Lung (tissue), 12 donors: ENCODE data around the gene VSTM2B. TPM values are rescaled to one million over a fixed set of nuclear protein-coding genes. Genes with fewer than 3 reads are reported as not detected.
"Not testable (repeated sequence)": the region's sequence is repeated elsewhere in the genome, so short reads cannot be mapped to it uniquely, and the experiment has no call there.

Experiments used
- ATAC-seq: fragments of 200-7000 bp; cut with Tn5 transposase; one replicate; pipeline ENCODE4 v1.9.1; 2020; ENCODE audit warnings: moderate number of reproducible peaks; ENCODE audit not compliant: insufficient read depth, low FRiP score
- DNase-seq, 3 donors: peaks; one replicate each; pipeline ENCODE4 v3.0.0-alpha.2; 2013 to 2017
- H3K27ac ChIP-seq, 2 donors: one replicate each; pipeline ENCODE4 v1.5.1; 2013; ENCODE audit warnings: mild to moderate bottlenecking in 2 of 2, moderate library complexity in 2 of 2, control low read depth in 1 of 2, inconsistent platforms in 1 of 2, low read depth in 1 of 2, low read length in 1 of 2
- H3K27me3 ChIP-seq, 3 donors: one replicate each; pipeline ENCODE4 v1.5.1; 2013; ENCODE audit warnings: low read length in 2 of 3; ENCODE audit not compliant: control insufficient read depth in 3 of 3, insufficient read depth in 3 of 3
- H3K36me3 ChIP-seq, 4 donors: one replicate each; pipeline ENCODE4 v1.5.1; 2013; ENCODE audit warnings: low read length in 4 of 4, mild to moderate bottlenecking in 1 of 4, moderate library complexity in 1 of 4; ENCODE audit not compliant: control insufficient read depth in 4 of 4, insufficient read depth in 4 of 4
- H3K4me1 ChIP-seq, 5 donors: one replicate each; pipeline ENCODE4 v1.5.1; 2013; ENCODE audit warnings: low read length in 5 of 5, mild to moderate bottlenecking in 2 of 5, moderate library complexity in 1 of 5; ENCODE audit not compliant: control insufficient read depth in 5 of 5, insufficient read depth in 5 of 5
- H3K4me3 ChIP-seq: one replicate; pipeline ENCODE4 v1.5.1; 2013; ENCODE audit warnings: mild to moderate bottlenecking, control low read depth, moderate library complexity
- H3K9ac ChIP-seq, 2 donors: one replicate each; pipeline ENCODE4 v1.5.1; 2013; ENCODE audit warnings: low read length in 2 of 2, control low read depth in 1 of 2; ENCODE audit not compliant: insufficient read depth in 1 of 2
- H3K9me3 ChIP-seq, 4 donors: one replicate each; pipeline ENCODE4 v1.5.1; 2013; ENCODE audit warnings: low read length in 3 of 4, mild to moderate bottlenecking in 1 of 4, moderate library complexity in 1 of 4; ENCODE audit not compliant: control insufficient read depth in 4 of 4, insufficient read depth in 3 of 4
- WGBS, 2 donors: extraction: QIAGEN DNeasy Blood & Tissue Kit; methylation state at CpG; one replicate each; pipeline ENCODE4 v1.1.7; 2013; 5-methylcytosine and 5-hydroxymethylcytosine counted together
- polyA plus RNA-seq, 2 donors: library from polyadenylated mRNA; stranded (reverse); fragments of 200-250 nt; gene quantifications; one replicate each; pipeline ENCODE4 v1.2.1, GENCODE V29; 2013
- total RNA-seq, 2 donors: library from RNA; depleted of rRNA in 1 of 2; stranded (reverse); fragments of >200 nt in 1 of 2; gene quantifications; one replicate each; pipeline ENCODE4 v1.2.1, GENCODE V29; 2014 to 2021
- TF ChIP-seq, protein P1 (sequence below): IDR thresholded peaks from 2 replicates; pipeline ENCODE4 v1.5.1; 2012; ENCODE audit warnings: mild to moderate bottlenecking; ENCODE audit errors: control extremely low read depth, extremely low read depth
- donor health status: control.
- donor health status: control.
- donor health status: Bipolar disorder and iron deficiency.
- donor health status: healthy.
- donor health status: DM: yes; HTN: yes; CAD: no.

Gene VSTM2B
- total and polyA plus RNA-seq, 4 donors, result not detected

GRCh38 chr19:29552454-29553280 is 26.9 kb downstream of the VSTM2B start:
- DNase-seq, result no peak

DNA sequence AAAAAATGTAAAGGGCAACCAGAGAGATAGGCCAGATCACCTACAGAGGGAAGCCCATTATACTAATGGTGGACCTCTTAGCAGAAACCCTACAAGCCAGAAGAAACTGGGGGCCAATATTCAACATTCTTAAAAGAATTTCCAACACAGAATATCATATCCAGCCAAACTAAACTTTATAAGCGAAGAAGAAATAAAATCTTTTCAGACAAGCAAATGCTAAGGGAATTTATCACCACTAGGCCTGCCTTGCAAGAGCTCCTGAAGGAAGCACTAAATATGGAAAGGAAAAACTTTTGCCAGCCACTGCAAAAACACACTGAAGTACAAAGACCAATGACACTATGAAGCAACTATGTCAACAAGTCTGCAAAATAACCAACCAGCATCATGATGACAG is 28.4 kb downstream of the VSTM2B start:
- TF ChIP-seq, protein P1, sequence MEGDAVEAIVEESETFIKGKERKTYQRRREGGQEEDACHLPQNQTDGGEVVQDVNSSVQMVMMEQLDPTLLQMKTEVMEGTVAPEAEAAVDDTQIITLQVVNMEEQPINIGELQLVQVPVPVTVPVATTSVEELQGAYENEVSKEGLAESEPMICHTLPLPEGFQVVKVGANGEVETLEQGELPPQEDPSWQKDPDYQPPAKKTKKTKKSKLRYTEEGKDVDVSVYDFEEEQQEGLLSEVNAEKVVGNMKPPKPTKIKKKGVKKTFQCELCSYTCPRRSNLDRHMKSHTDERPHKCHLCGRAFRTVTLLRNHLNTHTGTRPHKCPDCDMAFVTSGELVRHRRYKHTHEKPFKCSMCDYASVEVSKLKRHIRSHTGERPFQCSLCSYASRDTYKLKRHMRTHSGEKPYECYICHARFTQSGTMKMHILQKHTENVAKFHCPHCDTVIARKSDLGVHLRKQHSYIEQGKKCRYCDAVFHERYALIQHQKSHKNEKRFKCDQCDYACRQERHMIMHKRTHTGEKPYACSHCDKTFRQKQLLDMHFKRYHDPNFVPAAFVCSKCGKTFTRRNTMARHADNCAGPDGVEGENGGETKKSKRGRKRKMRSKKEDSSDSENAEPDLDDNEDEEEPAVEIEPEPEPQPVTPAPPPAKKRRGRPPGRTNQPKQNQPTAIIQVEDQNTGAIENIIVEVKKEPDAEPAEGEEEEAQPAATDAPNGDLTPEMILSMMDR, result no peak
- Histone ChIP-seq H3K9me3 (peaks cover 0 to 14% (median 0%) of the 10 kb centered on the region in 4 donors), H3K36me3 (no peaks in the 10 kb centered on the region), H3K27ac (no peak overlapping the region), H3K4me1 (no peaks in the 10 kb centered on the region), H3K9ac (no peak overlapping the region), H3K27me3 (no peaks in the 10 kb centered on the region), H3K4me3 (no peak overlapping the region)
- DNase-seq, result no peak
- no peak for ATAC-seq
- 97 to 100% methylated on average over 1 of the region's 1 CpG for WGBS, 2 donors

More at GRCh38 chr19:29552454-29553280, 26.9 kb downstream of the VSTM2B start:
- Histone ChIP-seq H3K4me3 (no peak overlapping the region), H3K4me1 (no peaks in the 10 kb centered on the region), H3K27ac (no peak overlapping the region), H3K9ac (no peak overlapping the region), H3K27me3 (no peaks in the 10 kb centered on the region), H3K36me3 (no peaks in the 10 kb centered on the region), H3K9me3 (peaks cover 0 to 14% (median 0%) of the 10 kb centered on the region in 4 donors)
- WGBS, 2 donors, result 72 to 86% methylated on average over 6 of the region's 6 CpGs
- no peak for ATAC-seq
- TF ChIP-seq, protein P1, result no peak

GRCh38 chr19:29559110-29559509 is 33.3 kb downstream of the VSTM2B start:
- H3K4me3 ChIP-seq, ATAC-seq, DNase-seq, H3K9ac ChIP-seq, H3K27me3 ChIP-seq, H3K36me3 ChIP-seq, H3K27ac ChIP-seq, H3K4me1 ChIP-seq: not testable (repeated sequence)
- 78 to 81% methylated on average over 2 of the region's 2 CpGs for WGBS, 2 donors
- peaks cover 0 to 15% (median 5%) of the 10 kb centered on the region in 4 donors for H3K9me3 ChIP-seq

- TF ChIP-seq, protein P1, result no peak
- no peaks in the 10 kb centered on the region for H3K4me1 ChIP-seq
- H3K9ac ChIP-seq, result no peak overlapping the region
- H3K27ac ChIP-seq, result no peak overlapping the region
- peaks cover 0 to 15% (median 5%) of the 10 kb centered on the region in 4 donors for H3K9me3 ChIP-seq
- 85 to 88% methylated on average over 4 of the region's 4 CpGs for WGBS, 2 donors
- H3K36me3 ChIP-seq, result no peaks in the 10 kb centered on the region
- DNase-seq (no peak), ATAC-seq (no peak)
- H3K4me3 ChIP-seq, result no peak overlapping the region
- peaks cover 0 to 9% (median 0%) of the 10 kb centered on the region in 3 donors for H3K27me3 ChIP-seq
Observed at GRCh38 chr19:29559743-29560142, 33.9 kb downstream of the VSTM2B start.
